ENCODE data around the gene PRPF8.
"Not testable (repeated sequence)": the region's sequence is repeated elsewhere in the genome, so short reads cannot be mapped to it uniquely, and the experiment has no call there.

Gene PRPF8

GRCh38 chr17:1695365-1695764 lies 10.7 kb upstream of the PRPF8 start:
- no peak overlapping the region for H2BK120ac ChIP-seq (ENCODE audit: low read depth, low read length)
- DNase-seq = no peak
- no peak overlapping the region for H2AK5ac ChIP-seq (ENCODE audit: low read length, severe bottlenecking)
- H3K79me1 ChIP-seq (replicated peaks; ENCODE audit: low read length, poor library complexity, severe bottlenecking) = no peaks in the 10 kb centered on the region
- H3K9me3 ChIP-seq (ENCODE audit: control insufficient read depth, low read length) = peaks cover 4% of the 10 kb centered on the region
- no peaks in the 10 kb centered on the region for H3K27me3 ChIP-seq (ENCODE audit: control insufficient read depth in 1 of 2, insufficient read depth in 1 of 2, low read length in 2 of 2)
- no peak overlapping the region for H2BK15ac ChIP-seq (ENCODE audit: low read depth, poor library complexity, severe bottlenecking)
- no peak overlapping the region for H3K27ac ChIP-seq (ENCODE audit: low read length, poor library complexity, severe bottlenecking)
- H3K4ac ChIP-seq (ENCODE audit: low read depth in 1 of 2, low read length in 2 of 2) = no peak overlapping the region
- no peak overlapping the region for H2BK12ac ChIP-seq (ENCODE audit: low read length in 2 of 2)
- no peak overlapping the region for H3K14ac ChIP-seq (ENCODE audit: low read length in 2 of 2)
- H3K36me3 ChIP-seq (ENCODE audit: control insufficient read depth in 1 of 2, insufficient read depth in 2 of 2, low read depth in 1 of 2, low read length in 2 of 2) = no peaks in the 10 kb centered on the region
- H4K8ac ChIP-seq (ENCODE audit: low read length) = no peak overlapping the region
- 89% methylated on average over 8 of the region's 8 CpGs for WGBS
- no peak overlapping the region for H3K23ac ChIP-seq (ENCODE audit: low read length in 2 of 2)
- H4K91ac ChIP-seq (ENCODE audit: low read length) = no peak overlapping the region
- H3K9ac ChIP-seq (ENCODE audit: low read length) = no peak overlapping the region
- H3K4me3 ChIP-seq (ENCODE audit: insufficient read depth in 1 of 2, low read depth in 1 of 2, low read length in 2 of 2) = no peak overlapping the region
- no peaks in the 10 kb centered on the region for H3K4me1 ChIP-seq (ENCODE audit: control insufficient read depth, insufficient read depth, low read depth, low read length)
- H3K18ac ChIP-seq (ENCODE audit: low read depth in 1 of 2, low read length in 2 of 2) = no peak overlapping the region
- no peak overlapping the region for H3K4me2 ChIP-seq (ENCODE audit: low read length, poor library complexity, severe bottlenecking)
- H2BK5ac ChIP-seq (ENCODE audit: low read depth, low read length, poor library complexity, severe bottlenecking) = no peak overlapping the region
- H2AFZ ChIP-seq (ENCODE audit: low read depth, low read length) = no peak overlapping the region

- WGBS = 69% methylated on average over 7 of the region's 7 CpGs
Measured at GRCh38 chr17:1693339-1693738, 8.7 kb upstream of the PRPF8 start.

GRCh38 chr17:1690544-1691221 lies 6.0 kb upstream of the PRPF8 start:
- Histone ChIP-seq H2AFZ (ENCODE audit: low read depth, low read length) (no peak overlapping the region), H3K4me1 (ENCODE audit: control insufficient read depth, insufficient read depth, low read depth, low read length) (peaks cover under 1% of the 10 kb centered on the region), H3K4ac (ENCODE audit: low read depth in 1 of 2, low read length in 2 of 2) (no peak overlapping the region), H2BK12ac (ENCODE audit: low read length in 2 of 2) (no peak overlapping the region), H3K27ac (ENCODE audit: low read length, poor library complexity, severe bottlenecking) (no peak overlapping the region), H2BK5ac (ENCODE audit: low read depth, low read length, poor library complexity, severe bottlenecking) (no peak overlapping the region), H3K4me2 (ENCODE audit: low read length, poor library complexity, severe bottlenecking) (no peak overlapping the region), H3K9me3 (ENCODE audit: control insufficient read depth, low read length) (peaks cover 4% of the 10 kb centered on the region), H3K18ac (ENCODE audit: low read depth in 1 of 2, low read length in 2 of 2) (no peak overlapping the region), H3K14ac (ENCODE audit: low read length in 2 of 2) (no peak overlapping the region), H2BK15ac (ENCODE audit: low read depth, poor library complexity, severe bottlenecking) (no peak overlapping the region), H3K27me3 (ENCODE audit: control insufficient read depth in 1 of 2, insufficient read depth in 1 of 2, low read length in 2 of 2) (no peaks in the 10 kb centered on the region), H4K91ac (ENCODE audit: low read length) (no peak overlapping the region), H2BK120ac (ENCODE audit: low read depth, low read length) (no peak overlapping the region), H3K36me3 (ENCODE audit: control insufficient read depth in 1 of 2, insufficient read depth in 2 of 2, low read depth in 1 of 2, low read length in 2 of 2) (no peaks in the 10 kb centered on the region), H3K79me1 (replicated peaks; ENCODE audit: low read length, poor library complexity, severe bottlenecking) (no peaks in the 10 kb centered on the region), H3K23ac (ENCODE audit: low read length in 2 of 2) (no peak overlapping the region), H3K9ac (ENCODE audit: low read length) (no peak overlapping the region), H3K4me3 (ENCODE audit: insufficient read depth in 1 of 2, low read depth in 1 of 2, low read length in 2 of 2) (no peak overlapping the region), H2AK5ac (ENCODE audit: low read length, severe bottlenecking) (no peak overlapping the region), H4K8ac (ENCODE audit: low read length) (no peak overlapping the region)
- DNase-seq = no peak
- 100% methylated on average over 1 of the region's 8 CpGs for WGBS

More at GRCh38 chr17:1693339-1693738, 8.7 kb upstream of the PRPF8 start:
- Histone ChIP-seq H3K4me2 (ENCODE audit: low read length, poor library complexity, severe bottlenecking) (no peak overlapping the region), H3K27ac (ENCODE audit: low read length, poor library complexity, severe bottlenecking) (no peak overlapping the region), H3K36me3 (ENCODE audit: control insufficient read depth in 1 of 2, insufficient read depth in 2 of 2, low read depth in 1 of 2, low read length in 2 of 2) (no peaks in the 10 kb centered on the region), H3K4ac (ENCODE audit: low read depth in 1 of 2, low read length in 2 of 2) (no peak overlapping the region), H2BK12ac (ENCODE audit: low read length in 2 of 2) (no peak overlapping the region), H2BK5ac (ENCODE audit: low read depth, low read length, poor library complexity, severe bottlenecking) (no peak overlapping the region), H3K4me3 (ENCODE audit: insufficient read depth in 1 of 2, low read depth in 1 of 2, low read length in 2 of 2) (no peak overlapping the region), H2AFZ (ENCODE audit: low read depth, low read length) (no peak overlapping the region), H3K4me1 (ENCODE audit: control insufficient read depth, insufficient read depth, low read depth, low read length) (no peaks in the 10 kb centered on the region), H3K9me3 (ENCODE audit: control insufficient read depth, low read length) (peaks cover 4% of the 10 kb centered on the region), H3K14ac (ENCODE audit: low read length in 2 of 2) (no peak overlapping the region), H2AK5ac (ENCODE audit: low read length, severe bottlenecking) (no peak overlapping the region), H3K27me3 (ENCODE audit: control insufficient read depth in 1 of 2, insufficient read depth in 1 of 2, low read length in 2 of 2) (no peaks in the 10 kb centered on the region), H4K91ac (ENCODE audit: low read length) (no peak overlapping the region), H4K8ac (ENCODE audit: low read length) (no peak overlapping the region), H3K9ac (ENCODE audit: low read length) (no peak overlapping the region), H3K79me1 (replicated peaks; ENCODE audit: low read length, poor library complexity, severe bottlenecking) (no peaks in the 10 kb centered on the region), H3K18ac (ENCODE audit: low read depth in 1 of 2, low read length in 2 of 2) (no peak overlapping the region), H2BK120ac (ENCODE audit: low read depth, low read length) (no peak overlapping the region), H2BK15ac (ENCODE audit: low read depth, poor library complexity, severe bottlenecking) (no peak overlapping the region), H3K23ac (ENCODE audit: low read length in 2 of 2) (no peak overlapping the region)
- peak; percentile 71 for DNase-seq

GRCh38 chr17:1688405-1688804 lies 3.7 kb upstream of the PRPF8 start:
- WGBS = 93% methylated on average over 4 of the region's 6 CpGs
- H3K14ac ChIP-seq (ENCODE audit: low read length in 2 of 2); H3K27me3 ChIP-seq (ENCODE audit: control insufficient read depth in 1 of 2, insufficient read depth in 1 of 2, low read length in 2 of 2); H2BK12ac ChIP-seq (ENCODE audit: low read length in 2 of 2); H2AFZ ChIP-seq (ENCODE audit: low read depth, low read length); H3K18ac ChIP-seq (ENCODE audit: low read depth in 1 of 2, low read length in 2 of 2); H2BK5ac ChIP-seq (ENCODE audit: low read depth, low read length, poor library complexity, severe bottlenecking); H2BK120ac ChIP-seq (ENCODE audit: low read depth, low read length); H2AK5ac ChIP-seq (ENCODE audit: low read length, severe bottlenecking); H3K9ac ChIP-seq (ENCODE audit: low read length); H3K4ac ChIP-seq (ENCODE audit: low read depth in 1 of 2, low read length in 2 of 2); H3K4me2 ChIP-seq (ENCODE audit: low read length, poor library complexity, severe bottlenecking); H3K79me1 ChIP-seq (replicated peaks; ENCODE audit: low read length, poor library complexity, severe bottlenecking); DNase-seq; H4K91ac ChIP-seq (ENCODE audit: low read length); H3K23ac ChIP-seq (ENCODE audit: low read length in 2 of 2); H2BK15ac ChIP-seq (ENCODE audit: low read depth, poor library complexity, severe bottlenecking); H3K9me3 ChIP-seq (ENCODE audit: control insufficient read depth, low read length); H3K4me1 ChIP-seq (ENCODE audit: control insufficient read depth, insufficient read depth, low read depth, low read length); H3K4me3 ChIP-seq (ENCODE audit: insufficient read depth in 1 of 2, low read depth in 1 of 2, low read length in 2 of 2); H4K8ac ChIP-seq (ENCODE audit: low read length); H3K36me3 ChIP-seq (ENCODE audit: control insufficient read depth in 1 of 2, insufficient read depth in 2 of 2, low read depth in 1 of 2, low read length in 2 of 2); H3K27ac ChIP-seq (ENCODE audit: low read length, poor library complexity, severe bottlenecking): not testable (repeated sequence)
